Upper lobe of left lung (tissue), 6 donors: ENCODE measurements around the gene TSHZ1. TPM values are rescaled to one million over a fixed set of nuclear protein-coding genes. Genes with fewer than 3 reads are reported as not detected.

ENCODE experiments used
- ATAC-seq, 2 donors: fragments of 200-7000 bp; cut with Tn5 transposase; one replicate each; pipeline ENCODE4 v1.9.1; 2022; ENCODE audit warnings: mild to moderate bottlenecking in 2 of 2, moderate library complexity in 2 of 2; ENCODE audit not compliant: low FRiP score in 2 of 2
- DNase-seq, 2 donors: peaks; one replicate each; pipeline ENCODE4 v3.0.0-alpha.2; 2019 to 2020
- H3K27ac ChIP-seq, 4 donors: fragments of 200-600 bp; sonication (generic); one replicate each; pipeline ENCODE4 v1.5.1; 2016 to 2019
- H3K27me3 ChIP-seq, 4 donors: fragments of 200-600 bp; sonication (generic); one replicate each; pipeline ENCODE4 v1.5.1; 2017 to 2019
- H3K36me3 ChIP-seq, 4 donors: fragments of 200-600 bp; sonication (generic); one replicate each; pipeline ENCODE4 v1.5.1; 2016 to 2019
- H3K4me1 ChIP-seq, 4 donors: fragments of 200-600 bp; sonication (generic); one replicate each; pipeline ENCODE4 v1.5.1; 2018 to 2019
- H3K4me3 ChIP-seq, 4 donors: fragments of 200-600 bp; sonication (generic); one replicate each; pipeline ENCODE4 v1.5.1; 2017 to 2019; ENCODE audit warnings: mild to moderate bottlenecking in 2 of 4, moderate library complexity in 1 of 4
- H3K9me3 ChIP-seq, 4 donors: fragments of 200-600 bp; sonication (generic); one replicate each; pipeline ENCODE4 v1.5.1; 2018 to 2019
- EP300 ChIP-seq, 4 donors: sonication (generic); formaldehyde crosslinking; IDR thresholded peaks; one replicate each; pipeline ENCODE4 v1.5.1; 2017; ENCODE audit warnings: antibody characterized with exemption in 4 of 4, control low read depth in 2 of 4
- POLR2A ChIP-seq, 4 donors: fragments of 450-650 bp; IDR thresholded peaks; one replicate each; pipeline ENCODE4 v1.5.1; 2016 to 2017; ENCODE audit warnings: antibody characterized with exemption in 4 of 4, mild to moderate bottlenecking in 2 of 4
- POLR2AphosphoS5 ChIP-seq, 2 donors: sonication (generic); formaldehyde crosslinking; IDR thresholded peaks; one replicate each; pipeline ENCODE4 v1.5.1; 2017; ENCODE audit warnings: antibody characterized with exemption in 2 of 2
- WGBS, 2 donors: methylation state at CpG; one replicate each; pipeline ENCODE4 v1.1.5; 2017 to 2018; 5-methylcytosine and 5-hydroxymethylcytosine counted together
- total RNA-seq, 6 donors: library from RNA; depleted of rRNA in 4 of 6; stranded (reverse); fragments of >200 nt in 4 of 6; gene quantifications; one replicate each; pipeline versions ENCODE4 v1.1.0 to v1.2.1, GENCODE V29; 2016 to 2021
- TF ChIP-seq, protein P1 (sequence below), 6 experiments: fragments of 450-650 bp in 4 of 6; fragments of 200-600 bp in 2 of 6; sonication (generic) in 2 of 6; IDR thresholded peaks; one replicate each; pipeline ENCODE4 v1.5.1; 2016 to 2019; ENCODE audit warnings: antibody characterized with exemption in 6 of 6
- donor health status: DM: no; HTN: no; CAD: no; lungs with moderate emphysema.
- donor health status: DM: no; HTN: yes; CAD: no; lungs with severe emphysema.

Gene TSHZ1
- total RNA-seq, 6 donors from 2014 or later: 9.1 to 16.5 (median 14.3) TPM

DNA sequence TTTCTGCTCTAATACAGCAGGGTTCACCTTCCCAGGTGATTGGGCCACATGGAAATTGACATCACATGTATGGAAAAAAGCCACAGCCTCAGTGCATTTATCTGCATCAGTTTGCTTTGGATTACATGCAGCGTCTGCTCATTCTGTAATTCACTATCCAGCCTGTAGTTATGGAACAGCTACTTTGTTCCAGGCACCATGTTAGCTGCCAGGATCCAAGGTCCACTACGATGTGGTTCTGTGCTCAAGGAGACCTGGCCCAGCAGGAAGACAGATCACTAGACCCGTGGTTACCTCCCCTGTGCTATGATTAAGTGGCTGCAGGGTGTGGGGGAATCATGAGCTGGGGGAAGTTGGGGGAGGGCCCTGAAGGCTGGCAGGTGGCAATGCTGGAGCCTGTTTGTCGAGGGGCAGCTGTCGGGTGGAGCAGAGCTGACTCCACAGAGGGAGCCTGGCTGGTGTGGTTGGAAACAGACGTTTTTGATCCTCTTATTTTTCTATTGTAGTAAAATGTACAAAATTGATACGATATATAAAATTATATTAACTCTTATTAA lies 58.6 kb downstream of the TSHZ1 start:
- peaks cover 3 to 19% (median 8%) of the 10 kb centered on the region in 4 donors for H3K4me1 ChIP-seq
- no peak overlapping the region for H3K27ac ChIP-seq
- no peaks in the 10 kb centered on the region for H3K9me3 ChIP-seq
- 72 to 81% methylated on average over 7 of the region's 7 CpGs for WGBS, 2 donors
- H3K36me3 ChIP-seq: no peaks in the 10 kb centered on the region
- ATAC-seq: no peak
- no peak for TF ChIP-seq POLR2A (IDR thresholded peaks at IDR 0.05)
- TF ChIP-seq POLR2AphosphoS5 (IDR thresholded peaks at IDR 0.05): no peak
- TF ChIP-seq EP300 (IDR thresholded peaks at IDR 0.05): no peak
- TF ChIP-seq, protein P1, sequence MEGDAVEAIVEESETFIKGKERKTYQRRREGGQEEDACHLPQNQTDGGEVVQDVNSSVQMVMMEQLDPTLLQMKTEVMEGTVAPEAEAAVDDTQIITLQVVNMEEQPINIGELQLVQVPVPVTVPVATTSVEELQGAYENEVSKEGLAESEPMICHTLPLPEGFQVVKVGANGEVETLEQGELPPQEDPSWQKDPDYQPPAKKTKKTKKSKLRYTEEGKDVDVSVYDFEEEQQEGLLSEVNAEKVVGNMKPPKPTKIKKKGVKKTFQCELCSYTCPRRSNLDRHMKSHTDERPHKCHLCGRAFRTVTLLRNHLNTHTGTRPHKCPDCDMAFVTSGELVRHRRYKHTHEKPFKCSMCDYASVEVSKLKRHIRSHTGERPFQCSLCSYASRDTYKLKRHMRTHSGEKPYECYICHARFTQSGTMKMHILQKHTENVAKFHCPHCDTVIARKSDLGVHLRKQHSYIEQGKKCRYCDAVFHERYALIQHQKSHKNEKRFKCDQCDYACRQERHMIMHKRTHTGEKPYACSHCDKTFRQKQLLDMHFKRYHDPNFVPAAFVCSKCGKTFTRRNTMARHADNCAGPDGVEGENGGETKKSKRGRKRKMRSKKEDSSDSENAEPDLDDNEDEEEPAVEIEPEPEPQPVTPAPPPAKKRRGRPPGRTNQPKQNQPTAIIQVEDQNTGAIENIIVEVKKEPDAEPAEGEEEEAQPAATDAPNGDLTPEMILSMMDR (IDR thresholded peaks at IDR 0.05): no peak
- H3K4me3 ChIP-seq: no peak overlapping the region
- DNase-seq: no peak
- H3K27me3 ChIP-seq: no peaks in the 10 kb centered on the region

DNA sequence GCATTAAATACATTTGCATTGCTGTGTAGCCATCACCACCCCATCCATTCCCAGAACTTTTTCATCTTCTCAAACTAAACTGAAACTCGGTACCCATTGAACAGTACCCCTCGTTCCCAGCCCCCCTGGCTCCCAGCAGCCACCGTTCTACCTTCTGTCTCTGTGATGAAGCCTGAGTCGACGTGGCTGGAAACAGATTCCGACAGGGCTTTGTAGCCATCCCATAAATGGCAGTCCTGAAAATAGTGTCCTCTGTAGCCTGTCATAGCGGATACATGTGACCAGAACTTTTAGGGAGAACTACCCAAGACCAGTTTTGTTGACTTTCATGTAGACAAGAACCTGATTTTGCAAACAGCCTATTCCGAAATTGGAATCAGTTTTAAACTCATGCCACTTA lies 59.1 kb downstream of the TSHZ1 start:
- no peaks in the 10 kb centered on the region for H3K9me3 ChIP-seq
- H3K36me3 ChIP-seq: no peaks in the 10 kb centered on the region
- no peak overlapping the region for H3K4me3 ChIP-seq
- DNase-seq (no peak), ATAC-seq (no peak)
- TF ChIP-seq POLR2AphosphoS5 (IDR thresholded peaks at IDR 0.05) (no peak), POLR2A (IDR thresholded peaks at IDR 0.05) (no peak), EP300 (IDR thresholded peaks at IDR 0.05) (no peak)
- TF ChIP-seq, protein P1 (IDR thresholded peaks at IDR 0.05): no peak
- H3K27ac ChIP-seq: no peak overlapping the region
- H3K4me1 ChIP-seq: peaks cover under 1 to 14% (median 8%) of the 10 kb centered on the region in 4 donors
- no peaks in the 10 kb centered on the region for H3K27me3 ChIP-seq
- 96 to 98% methylated on average over 8 of the region's 8 CpGs for WGBS, 2 donors

DNA sequence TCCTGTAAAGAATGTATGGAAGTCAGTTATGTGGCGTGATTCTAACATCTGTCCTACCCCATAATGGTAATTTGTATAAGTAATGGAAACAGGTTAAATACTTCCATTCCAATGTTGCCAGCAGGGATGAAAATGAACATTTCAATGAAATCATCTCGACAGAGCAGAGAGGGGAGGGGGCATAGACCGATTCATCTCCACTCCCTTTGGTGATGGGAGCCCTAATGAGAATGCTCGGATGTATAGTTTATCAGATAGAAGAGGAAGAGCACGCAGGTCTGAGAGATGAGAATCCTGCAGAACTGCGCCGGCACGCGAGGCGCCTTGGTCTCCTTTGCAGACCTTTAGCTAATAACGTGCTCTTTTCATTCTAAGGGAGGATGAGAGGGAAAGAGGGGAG lies 61.4 kb downstream of the TSHZ1 start:
- no peak overlapping the region for H3K4me3 ChIP-seq

DNA sequence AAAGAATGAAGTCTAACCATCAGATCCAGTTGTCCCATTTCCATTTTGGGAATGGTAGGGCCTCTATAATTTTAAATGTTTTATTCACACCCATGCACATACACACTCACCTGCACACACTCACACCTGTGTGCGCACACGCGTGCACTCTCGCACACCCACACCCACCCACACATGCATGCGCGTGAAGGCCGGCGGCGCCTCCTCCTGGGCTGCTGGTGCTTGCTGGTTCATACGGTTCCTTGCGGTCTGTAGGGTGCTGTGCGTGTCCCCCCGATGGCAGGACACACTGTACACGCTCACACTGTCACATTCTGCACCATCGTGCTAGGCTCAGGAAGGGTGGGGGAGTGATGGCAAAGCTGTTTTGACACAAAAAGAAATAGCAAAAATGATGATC lies 63.2 kb downstream of the TSHZ1 start:
- TF ChIP-seq POLR2A (IDR thresholded peaks at IDR 0.05): no peak
- TF ChIP-seq, protein P1 (IDR thresholded peaks at IDR 0.05): no peak
- no peak for TF ChIP-seq EP300 (IDR thresholded peaks at IDR 0.05)
- TF ChIP-seq POLR2AphosphoS5 (IDR thresholded peaks at IDR 0.05): no peak
- 96 to 97% methylated on average over 15 of the region's 15 CpGs for whole genome bisulfite sequencing, 2 donors
- ATAC-seq (no peak), DNase-seq (peak in 1 of 2 donors; percentile 70)
- no peaks in the 10 kb centered on the region for H3K9me3 ChIP-seq
- no peak overlapping the region for H3K4me3 ChIP-seq
- peaks cover 0 to 16% (median 4%) of the 10 kb centered on the region in 4 donors for H3K4me1 ChIP-seq
- no peaks in the 10 kb centered on the region for H3K27me3 ChIP-seq
- H3K27ac ChIP-seq: no peak overlapping the region
- no peaks in the 10 kb centered on the region for H3K36me3 ChIP-seq

More for the DNA sequence above, 61.4 kb downstream of the TSHZ1 start:
- peaks cover 3 to 11% (median 5%) of the 10 kb centered on the region in 4 donors for H3K4me1 ChIP-seq
- ATAC-seq (no peak), DNase-seq (peak in 1 of 2 donors; percentile 44)
- H3K36me3 ChIP-seq: no peaks in the 10 kb centered on the region
- H3K27me3 ChIP-seq: no peaks in the 10 kb centered on the region
- H3K9me3 ChIP-seq: no peaks in the 10 kb centered on the region
- no peak overlapping the region for H3K27ac ChIP-seq
- TF ChIP-seq EP300 (IDR thresholded peaks at IDR 0.05) (no peak), POLR2A (IDR thresholded peaks at IDR 0.05) (no peak), POLR2AphosphoS5 (IDR thresholded peaks at IDR 0.05) (no peak)
- TF ChIP-seq, protein P1 (IDR thresholded peaks at IDR 0.05): no peak
- WGBS, 2 donors: 84 to 93% methylated on average over 11 of the region's 11 CpGs

DNA sequence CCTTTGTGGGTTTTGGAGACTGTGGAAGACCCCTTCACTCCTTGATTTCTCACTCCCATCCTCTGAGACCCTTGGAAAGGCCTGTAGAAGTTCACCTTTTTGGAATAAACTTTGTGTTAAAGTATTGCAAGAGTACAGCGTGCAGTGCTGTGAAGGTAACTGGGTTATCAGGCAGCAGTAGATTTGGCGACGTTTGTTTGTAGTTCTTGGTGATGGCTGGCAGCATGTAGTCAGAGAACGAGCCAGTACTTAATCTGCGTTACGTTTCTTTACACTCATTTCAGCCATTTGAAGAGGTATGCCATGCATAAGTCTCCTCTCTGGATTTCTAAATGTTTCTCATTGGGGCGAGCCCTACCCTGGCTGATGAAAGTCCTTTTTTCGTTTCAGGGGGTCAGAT lies 64.6 kb downstream of the TSHZ1 start:
- peaks cover 0 to 16% (median 6%) of the 10 kb centered on the region in 4 donors for H3K4me1 ChIP-seq
- no peak for DNase-seq
- ATAC-seq: no peak
- no peaks in the 10 kb centered on the region for H3K27me3 ChIP-seq
- 95 to 96% methylated on average over 8 of the region's 8 CpGs for WGBS, 2 donors
- no peak overlapping the region for H3K4me3 ChIP-seq
- no peaks in the 10 kb centered on the region for H3K36me3 ChIP-seq
- TF ChIP-seq, protein P1 (IDR thresholded peaks at IDR 0.05): no peak
- TF ChIP-seq POLR2A (IDR thresholded peaks at IDR 0.05) (no peak), EP300 (IDR thresholded peaks at IDR 0.05) (no peak), POLR2AphosphoS5 (IDR thresholded peaks at IDR 0.05) (no peak)
- no peak overlapping the region for H3K27ac ChIP-seq
- H3K9me3 ChIP-seq: no peaks in the 10 kb centered on the region
